NB4 (cell line): ENCODE results near the gene NFATC1.

ENCODE experiments used
- DNase-seq: peaks from one replicate; pipeline ENCODE4 v3.0.0; 2010; ENCODE audit warnings: low read depth
- H3K4me3 ChIP-seq: one replicate; pipeline ENCODE4 v1.5.1; 2011; ENCODE audit warnings: mild to moderate bottlenecking, low read depth, low read length, moderate library complexity
- MYC ChIP-seq: IDR thresholded peaks from 2 replicates; pipeline ENCODE4 v1.6.1; 2011; ENCODE audit warnings: low read depth, low read length
- POLR2A ChIP-seq: IDR thresholded peaks from 2 replicates; pipeline ENCODE4 v1.6.1; 2011; ENCODE audit warnings: mild to moderate bottlenecking; ENCODE audit not compliant: insufficient read length; ENCODE audit errors: extremely low read depth
- TF ChIP-seq, protein P1 (sequence below): IDR thresholded peaks from one replicate; pipeline ENCODE4 v1.5.1; 2012; ENCODE audit warnings: low read depth, low read length
- TF ChIP-seq, protein P2 (sequence below): IDR thresholded peaks from 2 replicates; pipeline ENCODE4 v1.6.1; 2011; ENCODE audit warnings: low read depth, low read length

Gene NFATC1

DNA sequence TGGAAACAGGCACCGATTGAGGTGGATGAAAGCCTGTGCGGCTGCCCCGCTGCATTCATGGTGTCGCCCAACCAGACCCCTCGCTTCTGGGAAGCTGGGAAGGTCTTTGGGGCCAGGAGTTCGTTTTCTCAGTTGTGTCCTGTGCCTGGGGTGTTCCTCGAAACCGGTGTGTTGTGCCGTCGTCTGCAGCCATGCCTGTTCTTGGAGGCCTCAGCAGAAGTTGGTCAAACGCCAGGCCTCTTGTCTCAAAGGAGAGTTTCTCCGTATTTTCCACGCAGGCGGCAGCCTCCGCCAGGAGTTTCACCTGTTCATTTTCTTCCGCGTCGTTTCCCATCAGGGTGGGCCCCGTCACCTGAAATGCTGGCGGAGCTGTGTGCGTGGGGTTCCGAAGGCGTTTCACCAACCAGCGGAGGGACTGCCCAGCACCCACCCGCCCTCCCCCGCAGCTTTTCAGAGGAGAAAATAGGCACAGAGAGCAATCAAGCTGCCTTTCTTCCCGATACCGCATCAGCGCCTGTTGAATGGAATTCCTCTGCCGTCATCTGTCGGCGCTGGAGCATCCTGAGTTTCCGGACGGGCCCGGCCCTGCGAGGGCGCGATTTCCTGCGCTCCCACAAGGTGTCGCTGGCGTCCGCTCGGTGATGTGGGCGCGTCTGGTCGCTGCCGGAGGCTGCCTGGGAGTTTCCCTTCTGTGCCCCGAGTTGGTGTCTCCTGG is 17.0 kb upstream of the NFATC1 start:
- peak; percentile 54 for DNase-seq

DNA sequence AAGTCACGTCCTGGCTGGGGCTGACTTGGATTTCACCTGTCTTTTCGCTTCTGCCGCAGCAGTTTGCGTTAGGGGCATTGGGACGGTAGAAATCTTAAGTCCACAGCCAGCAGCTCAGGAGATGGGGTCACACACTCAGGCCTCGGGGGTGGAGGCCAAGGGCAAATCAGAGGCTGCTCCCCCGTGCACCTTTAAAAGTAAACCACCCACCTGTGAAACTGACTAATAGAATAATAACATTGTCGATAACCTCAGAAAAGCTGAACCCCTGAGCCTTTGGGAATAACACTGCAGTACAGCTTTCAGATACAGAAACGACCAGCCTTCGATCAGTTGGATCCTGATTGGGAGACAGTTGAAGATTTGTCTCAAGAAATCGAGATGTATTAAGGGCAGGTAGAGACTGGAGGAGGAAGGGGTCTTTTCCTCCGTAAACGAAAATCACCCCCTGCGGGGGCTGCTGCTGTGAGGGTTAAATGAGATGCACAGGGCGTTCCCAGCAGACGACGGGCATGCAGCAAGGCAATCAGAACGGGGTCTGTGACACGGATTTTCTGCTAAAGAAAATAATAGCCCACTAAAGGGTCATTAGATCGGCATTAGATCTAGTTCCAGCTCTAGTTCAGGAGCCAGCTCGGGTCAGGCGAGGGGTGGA is 16.4 kb upstream of the NFATC1 start:
- no peak for DNase-seq
- H3K4me3 ChIP-seq = no peak overlapping the region

More for the DNA sequence above, 17.0 kb upstream of the NFATC1 start:
- H3K4me3 ChIP-seq = no peak overlapping the region
- TF ChIP-seq, protein P1, sequence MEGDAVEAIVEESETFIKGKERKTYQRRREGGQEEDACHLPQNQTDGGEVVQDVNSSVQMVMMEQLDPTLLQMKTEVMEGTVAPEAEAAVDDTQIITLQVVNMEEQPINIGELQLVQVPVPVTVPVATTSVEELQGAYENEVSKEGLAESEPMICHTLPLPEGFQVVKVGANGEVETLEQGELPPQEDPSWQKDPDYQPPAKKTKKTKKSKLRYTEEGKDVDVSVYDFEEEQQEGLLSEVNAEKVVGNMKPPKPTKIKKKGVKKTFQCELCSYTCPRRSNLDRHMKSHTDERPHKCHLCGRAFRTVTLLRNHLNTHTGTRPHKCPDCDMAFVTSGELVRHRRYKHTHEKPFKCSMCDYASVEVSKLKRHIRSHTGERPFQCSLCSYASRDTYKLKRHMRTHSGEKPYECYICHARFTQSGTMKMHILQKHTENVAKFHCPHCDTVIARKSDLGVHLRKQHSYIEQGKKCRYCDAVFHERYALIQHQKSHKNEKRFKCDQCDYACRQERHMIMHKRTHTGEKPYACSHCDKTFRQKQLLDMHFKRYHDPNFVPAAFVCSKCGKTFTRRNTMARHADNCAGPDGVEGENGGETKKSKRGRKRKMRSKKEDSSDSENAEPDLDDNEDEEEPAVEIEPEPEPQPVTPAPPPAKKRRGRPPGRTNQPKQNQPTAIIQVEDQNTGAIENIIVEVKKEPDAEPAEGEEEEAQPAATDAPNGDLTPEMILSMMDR = peak; percentile 63
- TF ChIP-seq, protein P2, sequence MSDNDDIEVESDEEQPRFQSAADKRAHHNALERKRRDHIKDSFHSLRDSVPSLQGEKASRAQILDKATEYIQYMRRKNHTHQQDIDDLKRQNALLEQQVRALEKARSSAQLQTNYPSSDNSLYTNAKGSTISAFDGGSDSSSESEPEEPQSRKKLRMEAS = no peak

DNA sequence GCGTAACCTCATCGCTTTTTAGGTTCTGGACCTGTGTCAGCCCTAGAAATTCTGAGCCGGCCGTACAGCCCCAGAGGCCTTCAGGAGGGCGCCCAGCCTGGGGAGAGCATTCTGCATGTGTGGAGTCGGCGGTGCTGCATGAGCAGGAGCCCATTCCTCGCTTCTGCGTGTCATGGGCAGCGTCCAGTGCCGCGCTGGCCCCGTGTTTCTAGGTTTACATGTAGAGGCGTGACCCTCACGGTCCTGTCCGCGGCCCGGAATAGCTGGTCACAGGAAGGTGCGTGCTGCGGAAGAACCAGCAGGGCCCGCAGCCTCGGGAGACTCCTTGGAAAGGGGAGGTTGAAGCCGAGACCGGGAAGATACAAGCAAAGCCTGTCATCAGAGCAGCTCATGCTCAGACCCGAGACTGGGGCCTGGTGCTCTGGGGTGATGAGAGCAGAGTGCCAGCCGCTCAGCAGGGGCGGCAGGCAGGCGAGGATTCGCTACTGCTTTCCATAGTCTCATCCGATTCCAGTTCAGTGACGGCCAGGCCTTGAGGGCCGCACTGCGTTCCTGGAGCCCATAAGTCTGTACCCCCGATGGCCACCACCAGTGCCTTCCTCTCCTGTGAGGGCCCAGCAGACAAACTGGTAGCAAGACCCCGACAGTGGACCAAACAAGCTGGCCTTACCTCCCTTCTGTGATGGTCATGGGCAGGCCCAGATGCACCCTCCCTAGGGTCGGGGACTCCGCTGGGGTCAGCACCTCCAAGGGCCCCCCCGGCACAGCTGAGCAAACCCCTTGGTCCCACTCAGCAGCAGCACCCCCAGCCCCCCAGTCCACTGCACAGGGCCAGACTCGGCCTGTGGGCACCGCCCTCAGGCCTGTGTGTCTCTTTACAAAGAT is 15.6 kb upstream of the NFATC1 start:
- no peak overlapping the region for H3K4me3 ChIP-seq
- DNase-seq = no peak
- TF ChIP-seq, protein P1 = no peak
- TF ChIP-seq MYC = no peak
- TF ChIP-seq, protein P2 = no peak
- TF ChIP-seq POLR2A = no peak

More for the DNA sequence above, 16.4 kb upstream of the NFATC1 start:
- TF ChIP-seq MYC (no peak), POLR2A (no peak)
- TF ChIP-seq, protein P1 = no peak
- TF ChIP-seq, protein P2 = no peak

DNA sequence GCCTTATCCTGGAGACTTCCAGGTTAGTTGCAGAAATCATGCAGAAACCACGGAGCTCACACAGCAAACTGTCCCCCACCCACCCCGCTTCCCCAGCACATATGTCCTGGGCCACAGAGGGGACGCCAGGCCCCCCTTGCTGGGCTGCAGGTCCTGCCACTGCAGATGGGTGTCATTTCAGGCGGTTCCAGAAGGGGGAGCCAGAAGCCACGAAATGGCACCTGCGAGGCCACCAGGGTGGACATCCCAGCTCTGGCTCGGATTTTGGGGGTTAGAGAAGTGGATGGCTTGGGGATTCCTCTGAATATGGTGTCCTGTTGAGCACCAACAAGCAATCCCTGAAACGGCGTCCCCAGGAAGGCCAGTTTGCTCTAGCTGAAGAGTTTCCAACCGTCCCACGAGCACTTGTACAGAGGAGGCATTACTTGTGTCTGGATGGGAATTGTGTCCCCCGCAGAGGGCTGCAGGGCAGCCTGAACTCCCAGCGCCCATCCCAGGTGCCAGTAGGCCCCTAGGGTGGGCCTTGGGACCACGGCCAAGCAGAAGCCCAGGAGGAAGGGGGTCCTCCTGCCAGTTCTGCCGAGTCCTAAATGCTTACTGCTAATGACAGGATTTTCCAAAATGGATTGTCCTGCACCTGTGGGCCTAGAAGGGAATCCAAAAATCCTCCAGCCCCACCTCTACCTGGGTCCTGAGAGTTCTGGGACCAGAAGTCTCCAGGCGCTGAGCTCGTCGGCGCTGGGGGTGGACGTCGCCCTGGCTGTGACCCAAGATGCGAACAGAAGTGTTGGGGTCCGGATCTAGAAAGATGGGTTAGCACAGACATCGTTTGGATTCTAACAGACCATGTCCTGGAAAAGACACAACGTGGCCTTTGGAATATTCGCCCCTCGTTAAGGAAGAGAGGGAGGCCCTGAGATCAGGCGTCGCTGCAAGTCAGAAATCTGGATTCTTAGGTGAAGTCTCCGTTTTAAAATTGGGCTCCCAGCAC is 14.6 kb upstream of the NFATC1 start:
- TF ChIP-seq, protein P1 = peak; percentile 75
- TF ChIP-seq MYC (no peak), POLR2A (no peak)
- TF ChIP-seq, protein P2 = 0 out of 2 replicates have a peak, but pooled peaks have one; percentile 5
- H3K4me3 ChIP-seq = no peak overlapping the region
- peak; percentile 67 for DNase-seq
